NCI-H526 (cell line): ENCODE data around the gene GFI1B.
A peak's percentile ranks its signal among the peaks of the same experiment; 100 is the strongest.

Source experiments
- DNase-seq, 2 experiments: peaks; one replicate each; lab custom pipeline; 2025; lab: John Stamatoyannopoulos, UW

The GFI1B gene

DNA sequence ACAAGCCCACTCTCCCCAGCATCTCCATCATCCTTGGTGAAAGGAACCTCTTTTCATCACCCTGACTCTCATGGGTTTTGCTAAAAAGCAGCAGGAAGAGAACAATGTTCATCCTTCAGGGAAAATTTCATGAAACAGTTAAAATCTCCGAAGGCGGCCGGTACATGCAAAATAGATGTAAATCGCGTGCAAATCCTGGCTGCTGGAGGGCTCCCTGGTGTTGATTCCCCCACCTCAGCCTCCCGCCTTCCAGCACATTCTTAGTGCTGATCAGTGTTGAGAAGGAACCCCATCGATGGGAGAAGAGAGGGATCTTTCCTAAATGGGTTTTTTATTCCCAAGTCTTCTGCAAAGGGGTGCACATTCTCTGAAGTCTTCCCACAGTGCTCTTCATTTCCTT, 8.7 kb upstream of the GFI1B start:
- DNase-seq, result peak; percentile 88 to 91

DNA sequence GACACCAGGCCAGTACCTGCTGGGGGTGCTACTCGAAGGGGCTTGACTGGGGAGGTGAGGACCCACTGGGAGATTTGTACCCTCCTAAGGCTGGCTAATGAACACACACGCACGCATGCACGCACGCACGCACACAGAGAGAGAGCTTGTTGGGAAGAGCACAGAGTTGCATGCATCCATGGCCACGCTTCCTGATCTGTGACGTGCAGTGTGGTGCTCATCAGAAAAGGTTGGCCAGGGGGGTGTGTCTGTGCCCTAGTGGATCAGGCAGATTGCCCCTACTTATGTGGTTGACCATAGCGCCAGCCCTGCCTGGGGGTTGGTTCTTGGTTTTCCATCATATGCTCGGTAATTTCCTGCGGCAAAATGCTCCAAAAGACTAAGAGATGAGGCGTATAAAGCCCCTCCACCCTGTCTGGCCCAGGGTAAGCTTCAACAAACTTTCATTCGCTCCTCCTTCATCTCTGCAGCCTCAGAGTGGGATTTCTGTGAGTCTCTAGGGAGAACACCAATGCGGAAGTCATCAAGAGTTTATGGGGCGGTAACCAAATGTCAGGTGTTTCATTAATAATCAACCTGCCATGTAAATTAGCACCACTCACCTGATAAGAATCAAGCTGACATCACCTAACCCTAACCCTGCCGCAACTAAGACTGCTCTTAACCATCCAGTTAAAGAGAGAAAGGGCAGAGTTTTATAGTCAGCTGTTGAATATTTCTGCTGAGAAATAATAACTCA, 8.0 kb upstream of the GFI1B start:
- peak; percentile 91 to 95 for DNase-seq

DNA sequence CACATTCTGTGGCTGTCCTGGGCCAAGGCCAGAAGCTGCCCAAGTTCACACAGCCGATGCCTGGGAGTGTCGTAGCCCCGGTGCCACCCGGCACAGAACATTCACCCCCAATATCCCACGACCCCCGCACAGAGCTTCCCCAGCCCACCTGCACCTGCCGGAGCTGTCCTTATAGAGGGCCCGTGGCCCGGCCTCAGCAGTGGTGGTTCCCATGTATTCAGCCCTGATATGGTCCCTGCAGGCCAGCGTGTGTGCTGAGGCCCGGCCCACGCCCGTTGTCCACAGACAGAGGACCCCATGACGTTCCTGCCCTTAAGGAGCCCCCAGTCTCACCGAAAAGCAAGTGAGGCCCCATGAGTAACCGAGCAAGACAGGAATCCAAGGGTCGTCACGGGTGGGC, 5.3 kb upstream of the GFI1B start:
- DNase-seq, result no peak

DNA sequence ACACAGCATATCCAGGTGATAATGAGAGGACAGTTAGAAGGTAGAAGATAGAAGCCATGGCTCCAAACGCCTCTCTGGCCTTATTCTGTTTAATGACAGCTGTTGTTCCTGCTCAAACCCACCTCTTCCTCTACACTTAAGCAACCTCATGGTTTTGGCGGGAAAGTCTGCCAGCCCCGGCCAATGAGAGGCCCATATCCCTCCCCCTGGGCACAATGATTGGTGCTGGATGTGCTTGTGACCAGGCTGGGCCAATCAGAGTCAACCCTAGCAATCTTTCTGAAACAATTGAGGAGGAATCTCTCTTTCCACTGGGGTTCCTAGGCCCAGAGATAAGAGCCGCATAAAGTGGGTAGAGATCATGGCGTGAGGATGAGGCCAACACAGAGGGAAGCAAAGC, 4.8 kb upstream of the GFI1B start:
- peak in 1 of 2 experiments; percentile 40 for DNase-seq

DNA sequence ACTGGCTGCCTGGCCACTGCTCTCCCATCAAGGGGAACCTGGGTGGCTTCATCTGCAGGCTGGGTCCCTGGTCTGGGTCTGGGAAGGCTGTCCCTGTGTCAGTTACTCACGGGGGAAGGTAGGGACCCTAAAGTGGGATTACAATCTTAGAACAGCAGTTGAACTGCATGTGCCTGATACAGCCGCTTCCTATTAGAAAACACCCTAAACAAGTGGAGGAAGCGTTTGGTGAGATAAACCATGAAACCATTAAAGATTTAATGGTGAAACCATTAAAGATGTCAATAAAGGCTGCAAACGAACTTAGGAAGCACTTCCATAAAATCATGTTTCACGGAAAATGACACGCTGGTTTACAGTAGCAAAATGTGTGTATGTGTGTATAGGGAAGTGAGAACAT, 2.5 kb upstream of the GFI1B start:
- DNase-seq, result no peak

DNA sequence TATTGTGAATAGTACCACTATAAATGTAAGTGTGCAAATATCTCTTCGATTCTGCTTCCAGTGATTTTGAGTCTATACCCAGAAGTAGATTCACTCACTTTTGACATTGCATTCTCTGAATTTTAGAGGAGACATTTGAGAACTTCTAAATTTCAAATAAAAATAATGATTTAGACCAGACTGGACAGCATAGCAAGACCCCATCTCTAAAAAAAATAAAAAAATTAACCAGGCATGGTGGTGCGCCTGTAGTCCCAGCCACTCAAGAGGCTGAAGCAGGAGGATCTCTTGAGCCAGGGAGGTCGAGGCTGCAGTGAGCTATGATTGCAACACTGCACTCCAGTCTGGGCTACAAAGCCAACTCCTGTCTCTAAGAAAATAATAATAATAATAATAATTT, 1.9 kb upstream of the GFI1B start:
- DNase-seq, result no peak

DNA sequence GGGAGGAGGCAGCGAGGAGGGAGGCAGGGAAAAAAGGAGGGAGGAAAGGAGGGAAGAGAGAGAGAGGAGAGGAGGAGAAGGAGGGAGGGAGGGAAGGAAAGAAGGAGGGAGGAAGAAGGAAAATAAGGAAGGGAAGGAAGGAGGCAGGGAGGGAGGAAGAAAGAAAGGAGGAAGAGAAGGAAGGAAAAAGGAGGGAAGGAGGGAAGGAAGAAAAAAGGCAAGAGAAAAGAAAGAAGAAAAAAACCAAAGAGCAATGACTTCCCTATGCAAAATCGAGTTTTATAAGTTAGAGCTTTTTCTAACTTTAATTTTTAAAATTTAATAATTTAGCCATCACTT, 413 bp upstream of the GFI1B start:
- no peak for DNase-seq

DNA sequence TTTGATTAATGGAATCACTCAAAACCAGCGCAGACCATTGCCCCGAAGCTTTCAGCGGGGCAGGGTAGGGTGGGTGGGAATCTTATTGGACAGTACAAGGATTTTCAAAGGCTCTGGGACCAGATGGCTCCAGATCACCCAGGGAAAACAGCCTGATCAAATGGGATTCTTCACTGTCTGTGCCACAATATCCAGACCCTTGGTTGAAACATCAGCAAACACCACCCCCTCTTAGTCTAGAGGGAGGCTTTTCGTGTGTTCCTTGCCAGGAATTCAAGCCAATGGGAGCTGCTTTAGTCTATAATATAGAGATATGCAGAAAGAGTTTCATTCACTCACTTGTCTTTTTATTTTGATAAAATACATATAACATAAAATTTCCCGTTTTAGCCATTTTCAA, 1.7 kb downstream of the GFI1B start:
- no peak for DNase-seq

DNA sequence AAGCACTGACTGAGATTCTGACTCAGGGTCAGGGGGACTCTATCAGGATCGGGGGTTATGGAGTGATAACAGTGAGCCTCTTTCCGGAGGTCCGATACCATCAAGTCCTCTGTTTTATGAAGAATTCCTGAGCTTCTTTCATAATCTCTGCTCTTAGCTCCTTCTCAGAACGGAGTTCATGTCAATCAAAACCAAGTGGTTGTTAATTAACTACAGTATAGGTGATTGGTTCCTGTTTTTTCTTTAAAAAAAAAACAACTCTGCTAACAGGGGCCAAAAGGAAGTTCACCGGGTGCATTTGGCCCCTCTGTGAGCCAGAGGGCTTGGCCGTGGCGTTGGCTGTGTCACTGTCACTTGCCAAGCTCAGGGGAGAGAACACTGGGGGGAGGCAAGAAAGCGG, 4.0 kb downstream of the GFI1B start:
- no peak for DNase-seq

DNA sequence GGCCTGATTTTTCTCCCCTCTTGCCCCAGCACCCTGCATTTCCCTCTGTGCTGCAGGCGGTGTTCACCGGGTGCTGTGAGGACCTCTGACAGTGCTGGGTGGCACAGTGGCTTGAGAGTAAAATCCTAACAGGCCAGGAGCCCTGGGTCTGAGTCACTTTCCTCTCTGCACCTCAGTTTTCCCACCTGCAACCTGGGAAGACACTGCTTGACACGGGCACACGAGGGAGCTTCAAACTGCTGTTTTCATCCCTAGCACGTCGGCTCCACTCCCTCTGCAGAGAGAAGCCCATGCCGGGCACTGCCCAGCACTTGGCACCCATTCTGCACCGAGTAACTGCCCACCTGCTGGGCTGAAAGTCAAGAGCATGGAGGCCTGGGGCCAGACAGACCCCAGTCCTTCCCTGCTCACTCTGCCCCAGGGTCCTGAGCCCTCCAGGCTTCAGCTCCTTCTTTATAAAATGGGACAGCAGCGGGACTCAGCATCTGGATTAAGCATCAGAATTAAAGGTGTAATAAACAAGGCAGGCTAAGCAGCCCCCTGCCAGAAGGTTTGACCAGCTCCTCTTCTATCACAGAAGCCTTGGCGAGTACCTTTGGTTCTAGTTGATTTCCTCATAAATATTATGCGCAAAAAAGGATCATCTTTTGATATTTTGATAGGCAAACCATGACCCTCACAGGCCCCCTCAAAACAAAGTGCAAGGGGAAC, 5.2 kb downstream of the GFI1B start:
- DNase-seq, result no peak

DNA sequence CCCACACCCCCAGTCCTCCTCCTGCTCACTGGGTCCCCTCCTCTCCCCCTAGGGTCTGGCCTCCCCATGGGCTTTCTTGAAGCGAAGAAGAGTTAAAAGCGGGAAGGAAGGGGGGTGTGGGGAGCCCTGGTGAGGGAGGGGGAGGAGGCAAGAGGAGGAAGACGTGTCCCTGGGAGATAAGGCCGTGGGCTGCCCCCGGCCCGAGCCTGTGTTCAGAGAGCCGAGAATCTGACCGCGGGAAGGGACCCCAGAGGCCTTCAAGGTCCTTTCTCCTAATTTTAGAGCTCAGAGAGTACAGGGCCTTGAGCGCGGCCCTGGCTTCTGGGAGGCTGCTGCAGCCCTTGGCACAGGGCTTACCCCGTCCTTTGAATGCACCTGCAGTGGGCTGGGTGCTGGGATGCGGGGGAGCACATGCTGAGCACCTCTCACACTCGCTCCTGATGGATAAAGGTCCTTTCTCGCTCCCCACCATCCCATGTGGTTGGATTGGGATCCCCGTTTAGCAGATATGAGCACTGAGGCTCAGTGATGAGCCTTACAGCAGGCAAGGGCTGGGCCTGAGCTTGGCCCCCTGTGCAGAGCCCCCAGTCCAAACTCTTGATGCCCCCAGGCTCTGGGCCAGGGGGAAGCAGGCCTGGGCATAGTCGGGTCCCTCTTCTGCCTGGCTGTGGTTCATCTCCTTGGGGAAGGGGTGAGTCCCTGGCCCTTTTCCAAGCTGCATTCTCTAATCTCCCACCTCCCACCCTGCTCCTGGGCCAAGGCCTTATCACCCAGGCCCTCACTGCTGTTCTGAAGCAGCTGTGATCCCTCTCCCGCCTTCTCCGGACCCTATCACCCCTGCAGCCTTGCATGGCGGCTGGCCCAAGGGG, 5.9 kb downstream of the GFI1B start:
- DNase-seq, result no peak

DNA sequence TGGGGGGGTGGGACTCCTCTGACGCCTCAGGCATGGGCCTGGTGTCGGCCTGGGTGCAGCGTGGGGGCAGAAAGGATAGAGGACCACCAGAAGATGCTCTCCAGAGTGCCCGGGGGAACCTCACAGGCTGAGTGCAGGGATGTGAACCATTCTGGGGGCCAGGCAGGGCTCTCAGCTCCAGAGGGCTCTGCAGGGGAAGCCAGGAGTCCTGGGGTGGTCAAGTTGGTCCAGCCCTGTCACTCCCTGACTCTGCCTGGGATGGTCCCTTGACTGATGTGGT, 6.5 kb downstream of the GFI1B start:
- DNase-seq, result no peak

DNA sequence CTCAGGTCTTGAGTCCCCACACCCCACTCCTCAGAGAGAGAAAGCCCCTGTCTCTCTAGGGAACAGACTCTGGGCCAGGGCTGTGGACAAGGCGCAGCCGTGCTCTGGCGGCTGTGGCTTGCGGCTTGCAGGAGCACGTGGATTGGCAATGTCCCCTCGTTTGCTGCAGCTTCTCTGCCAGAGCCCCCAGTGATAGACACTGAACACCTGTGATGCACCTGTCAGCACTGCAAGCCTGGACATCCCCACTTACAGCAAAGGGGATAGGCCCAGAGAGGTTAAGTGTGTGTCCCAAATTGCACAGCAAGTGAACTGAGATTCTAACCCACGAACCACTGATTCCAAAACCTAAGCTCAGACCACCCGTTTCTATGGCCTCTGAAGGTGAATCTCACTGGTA, 7.0 kb downstream of the GFI1B start:
- DNase-seq, result no peak

DNA sequence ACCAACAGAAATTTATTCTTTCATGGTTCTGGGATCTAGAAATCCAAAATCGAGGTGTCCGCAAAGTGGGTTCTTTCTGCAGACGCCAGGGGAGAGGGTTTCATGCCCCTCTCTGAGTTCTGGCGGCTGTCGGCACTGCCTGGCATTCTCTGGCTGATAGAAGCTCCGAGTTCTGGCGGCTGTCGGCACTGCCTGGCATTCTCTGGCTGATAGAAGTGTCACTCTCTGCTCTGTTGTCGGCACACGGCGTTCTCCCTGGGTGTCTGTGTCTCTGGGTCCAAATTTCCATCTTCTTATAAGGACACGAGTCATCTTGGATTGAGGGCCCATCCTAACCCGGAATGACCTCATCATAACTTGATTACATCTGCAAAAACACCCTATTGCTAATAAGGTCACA, 7.6 kb downstream of the GFI1B start:
- no peak for DNase-seq

DNA sequence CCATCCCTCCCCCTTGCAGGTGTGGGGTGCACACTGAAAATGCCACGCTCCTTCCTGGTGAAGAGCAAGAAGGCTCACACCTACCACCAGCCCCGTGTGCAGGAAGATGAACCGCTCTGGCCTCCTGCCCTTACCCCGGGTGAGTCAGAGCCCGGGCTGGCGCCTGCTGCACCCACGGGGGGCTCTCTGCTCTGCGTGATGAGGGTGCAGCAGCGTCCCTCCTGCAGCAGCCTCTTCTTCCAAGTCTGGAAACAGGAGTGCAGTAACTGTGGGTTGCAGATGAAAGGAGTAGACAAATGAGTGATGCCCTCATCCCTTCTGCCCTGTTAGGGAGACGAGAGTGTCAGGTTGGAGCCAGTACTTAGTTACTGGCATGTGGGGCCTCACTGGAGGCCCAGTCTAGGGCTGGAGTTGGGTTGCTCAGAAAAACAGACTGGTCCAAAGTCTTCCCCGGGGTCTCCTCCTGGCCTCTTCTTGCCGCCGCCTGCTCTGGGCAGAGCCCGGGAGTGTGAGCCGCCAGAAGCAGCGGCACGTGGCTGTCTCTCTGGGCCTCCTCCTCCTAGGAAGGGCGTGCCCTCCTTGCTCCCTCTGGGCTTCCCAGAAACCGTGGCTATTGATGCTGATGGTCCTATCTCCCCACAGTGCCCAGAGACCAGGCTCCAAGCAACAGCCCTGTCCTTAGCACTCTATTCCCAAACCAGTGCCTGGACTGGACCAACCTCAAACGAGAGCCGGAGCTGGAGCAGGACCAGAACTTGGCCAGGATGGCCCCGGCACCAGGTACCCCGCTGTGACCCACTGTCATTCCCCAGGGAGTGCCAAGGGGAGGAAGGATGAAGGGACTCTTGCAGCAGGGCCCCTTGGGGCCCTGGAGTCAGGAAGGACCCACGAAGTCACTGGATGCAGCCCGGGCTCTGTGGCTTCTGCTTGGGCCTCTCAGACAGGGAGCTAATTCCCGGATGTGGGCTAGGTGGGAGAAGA, 8.4 kb downstream of the GFI1B start:
- DNase-seq, result no peak

DNA sequence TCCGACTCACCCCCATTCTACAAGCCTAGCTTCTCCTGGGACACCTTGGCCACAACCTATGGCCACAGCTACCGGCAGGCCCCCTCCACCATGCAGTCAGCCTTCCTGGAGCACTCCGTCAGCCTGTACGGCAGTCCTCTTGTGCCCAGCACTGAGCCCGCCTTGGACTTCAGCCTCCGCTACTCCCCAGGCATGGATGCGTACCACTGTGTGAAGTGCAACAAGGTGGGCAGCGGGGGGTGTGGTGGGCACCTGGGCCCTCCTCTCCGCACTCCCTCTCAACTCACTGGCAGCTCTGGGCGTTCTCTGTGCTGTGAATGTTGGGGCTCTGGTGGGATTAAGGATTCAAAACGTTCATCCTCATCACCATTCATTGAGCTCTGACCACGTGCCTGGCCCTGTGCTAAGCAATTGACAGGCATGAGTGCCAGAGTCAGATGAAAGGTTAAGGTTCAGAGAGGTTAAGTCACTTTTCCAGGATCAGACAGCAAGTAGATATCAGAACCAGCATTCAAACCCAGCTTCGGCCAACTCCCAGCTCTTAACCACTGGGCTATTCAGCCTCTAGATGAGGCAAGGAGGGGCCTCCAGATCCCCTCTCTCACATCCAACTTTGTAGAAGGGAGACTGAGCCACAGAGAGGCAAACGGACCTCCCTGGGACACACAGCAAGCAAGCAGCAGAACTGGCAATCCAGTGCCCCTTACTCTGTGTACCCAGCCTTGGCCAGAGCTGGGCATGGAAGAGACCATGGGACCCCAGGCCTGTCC, 9.9 kb downstream of the GFI1B start:
- no peak for DNase-seq

DNA sequence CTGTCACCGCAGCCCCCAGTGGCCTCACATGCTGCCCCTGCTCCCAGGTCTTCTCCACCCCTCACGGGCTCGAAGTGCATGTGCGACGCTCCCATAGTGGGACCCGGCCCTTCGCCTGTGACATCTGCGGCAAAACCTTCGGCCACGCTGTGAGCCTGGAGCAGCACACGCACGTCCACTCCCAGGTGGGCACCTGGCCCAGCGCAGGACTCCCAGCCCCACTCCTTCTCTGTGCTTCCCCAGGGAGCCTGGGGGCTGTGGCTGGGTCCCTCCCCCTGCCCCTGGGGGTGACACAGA, 10.5 kb downstream of the GFI1B start:
- DNase-seq, result no peak

DNA sequence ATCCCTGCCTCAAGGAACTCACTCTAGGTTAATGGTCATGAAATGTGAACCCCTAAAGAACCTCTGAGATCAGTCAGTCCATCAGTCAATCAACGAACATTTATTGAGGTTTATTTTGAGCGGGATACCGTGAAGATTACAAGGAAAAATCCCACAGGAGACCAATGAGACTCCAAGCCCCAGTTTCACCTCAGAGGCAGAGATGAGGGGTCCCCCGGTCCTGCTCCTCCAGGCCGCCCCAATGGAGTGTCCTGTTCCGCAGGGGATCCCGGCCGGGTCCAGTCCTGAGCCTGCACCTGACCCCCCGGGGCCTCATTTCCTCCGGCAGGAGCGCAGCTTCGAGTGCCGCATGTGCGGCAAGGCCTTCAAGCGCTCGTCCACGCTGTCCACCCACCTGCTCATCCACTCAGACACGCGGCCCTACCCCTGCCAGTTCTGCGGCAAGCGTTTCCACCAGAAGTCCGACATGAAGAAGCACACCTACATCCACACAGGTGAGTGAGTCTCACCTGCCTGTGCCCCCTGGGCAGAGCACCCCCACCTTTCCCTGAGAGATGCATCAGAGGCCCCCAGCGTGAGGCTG, 11.0 kb downstream of the GFI1B start:
- no peak for DNase-seq

DNA sequence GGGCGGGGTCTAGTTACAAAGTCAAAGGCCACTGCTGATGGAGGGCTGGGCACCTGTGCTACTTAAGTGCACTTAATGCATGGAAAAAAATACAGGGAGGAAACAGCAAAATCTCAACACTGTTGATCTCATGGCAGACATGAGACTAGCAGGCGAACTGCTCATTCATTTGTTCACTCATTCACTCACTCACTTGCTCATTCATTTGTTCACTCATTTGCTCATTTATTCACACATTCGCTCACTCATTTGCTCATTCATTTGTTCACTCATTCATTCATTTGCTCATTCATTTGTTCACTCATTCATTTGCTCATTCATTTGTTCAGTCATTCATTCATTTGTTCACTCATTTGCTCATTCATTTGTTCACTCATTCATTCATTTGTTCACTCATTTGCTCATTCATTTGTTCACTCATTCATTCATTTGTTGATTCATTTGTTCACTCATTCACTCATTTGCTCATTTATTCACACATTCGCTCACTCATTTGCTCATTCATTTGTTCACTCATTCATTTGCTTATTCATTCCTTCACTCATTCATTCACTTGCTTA, 11.6 kb downstream of the GFI1B start:
- DNase-seq, result peak; percentile 29 to 31

DNA sequence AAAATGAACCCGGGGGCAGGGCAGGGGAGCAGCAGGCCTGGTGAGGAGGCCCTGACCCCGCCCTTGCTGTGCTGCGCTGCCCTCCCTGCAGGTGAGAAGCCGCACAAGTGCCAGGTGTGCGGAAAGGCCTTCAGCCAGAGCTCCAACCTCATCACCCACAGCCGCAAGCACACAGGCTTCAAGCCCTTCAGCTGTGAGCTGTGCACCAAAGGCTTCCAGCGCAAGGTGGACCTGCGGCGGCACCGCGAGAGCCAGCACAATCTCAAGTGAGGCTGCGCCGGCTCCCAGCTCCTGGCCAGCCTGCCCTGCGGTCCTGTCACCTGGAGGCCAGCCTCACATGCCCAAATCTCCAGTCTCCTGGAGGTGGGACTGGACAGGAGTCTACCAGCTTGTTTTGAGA, 12.3 kb downstream of the GFI1B start:
- no peak for DNase-seq
